Fibroblast of the aortic adventitia (primary cell): ENCODE measurements around the gene TSPAN32. TPM values are rescaled to one million over a fixed set of nuclear protein-coding genes. Genes with fewer than 3 reads are reported as not detected.
"Not testable (repeated sequence)": the region's sequence is repeated elsewhere in the genome, so short reads cannot be mapped to it uniquely, and the experiment has no call there.

Source experiments
- DNase-seq: peaks from one replicate; pipeline ENCODE4 v3.0.0-alpha.2; 2010; ENCODE audit warnings: low read depth
- H3K4me3 ChIP-seq: 2 replicates; pipeline ENCODE4 v1.5.1; 2011; ENCODE audit warnings: low read depth, mild to moderate bottlenecking, control low read depth, low read length, moderate library complexity
- CTCF ChIP-seq: IDR thresholded peaks from 2 replicates; pipeline ENCODE4 v1.5.1; 2011; ENCODE audit warnings: mild to moderate bottlenecking, low read length, control low read depth, inconsistent platforms; ENCODE audit not compliant: insufficient read depth
- total RNA-seq: library from RNA; depleted of rRNA; stranded (reverse); fragments of >200 nt; gene quantifications from 2 replicates; pipeline ENCODE4 v1.2.3, GENCODE V29; 2012; ENCODE audit warnings: low replicate concordance

The TSPAN32 gene
- total RNA-seq, 1 donor, result under 0.01 TPM

- DNase-seq, result no peak
- TF ChIP-seq CTCF, result no peak
- no peak overlapping the region for H3K4me3 ChIP-seq
These were observed 29.6 kb downstream of the TSPAN32 start for GRCh38 chr11:2331404-2331803.

GRCh38 chr11:2332569-2332968 is 30.8 kb downstream of the TSPAN32 start:
- H3K4me3 ChIP-seq, DNase-seq: not testable (repeated sequence)

- H3K4me3 ChIP-seq, DNase-seq: not testable (repeated sequence)
These were observed 31.8 kb downstream of the TSPAN32 start for GRCh38 chr11:2333486-2334205.

- not testable (repeated sequence) for H3K4me3 ChIP-seq, DNase-seq
These were observed 33.5 kb downstream of the TSPAN32 start for GRCh38 chr11:2335286-2335685.

- DNase-seq, H3K4me3 ChIP-seq: not testable (repeated sequence)
These were observed 36.9 kb downstream of the TSPAN32 start for GRCh38 chr11:2338760-2339159.

GRCh38 chr11:2342557-2342956 is 40.7 kb downstream of the TSPAN32 start:
- H3K4me3 ChIP-seq, result no peak overlapping the region
- TF ChIP-seq CTCF, result no peak
- no peak for DNase-seq

- no peak for TF ChIP-seq CTCF
- DNase-seq, result no peak
- no peak overlapping the region for H3K4me3 ChIP-seq
These were observed 41.2 kb downstream of the TSPAN32 start for GRCh38 chr11:2342981-2343380.

GRCh38 chr11:2343502-2343901 is 41.7 kb downstream of the TSPAN32 start:
- no peak for TF ChIP-seq CTCF
- no peak overlapping the region for H3K4me3 ChIP-seq
- no peak for DNase-seq

GRCh38 chr11:2345050-2345449 is 43.2 kb downstream of the TSPAN32 start:
- TF ChIP-seq CTCF, result no peak
- no peak overlapping the region for H3K4me3 ChIP-seq
- DNase-seq, result no peak
